Stimulated activated naive CD4-positive, alpha-beta T cell treated with Interleukin-2 at 50 U/mL for 16 hours (primary cell): ENCODE measurements around the gene SPON1.
"Not testable (repeated sequence)": the region's sequence is repeated elsewhere in the genome, so short reads cannot be mapped to it uniquely, and the experiment has no call there.

Experiments
- DNase-seq: peaks from one replicate; lab custom pipeline; 2025; lab: John Stamatoyannopoulos, UW

The SPON1 gene

GRCh38 chr11:14248580-14248981 is 286.1 kb downstream of the SPON1 start:
- no peak for DNase-seq

- peak; percentile 61 for DNase-seq
These were observed 286.8 kb downstream of the SPON1 start for GRCh38 chr11:14249121-14249963.

- no peak for DNase-seq
These were observed 289.2 kb downstream of the SPON1 start for GRCh38 chr11:14251754-14252153.

DNA sequence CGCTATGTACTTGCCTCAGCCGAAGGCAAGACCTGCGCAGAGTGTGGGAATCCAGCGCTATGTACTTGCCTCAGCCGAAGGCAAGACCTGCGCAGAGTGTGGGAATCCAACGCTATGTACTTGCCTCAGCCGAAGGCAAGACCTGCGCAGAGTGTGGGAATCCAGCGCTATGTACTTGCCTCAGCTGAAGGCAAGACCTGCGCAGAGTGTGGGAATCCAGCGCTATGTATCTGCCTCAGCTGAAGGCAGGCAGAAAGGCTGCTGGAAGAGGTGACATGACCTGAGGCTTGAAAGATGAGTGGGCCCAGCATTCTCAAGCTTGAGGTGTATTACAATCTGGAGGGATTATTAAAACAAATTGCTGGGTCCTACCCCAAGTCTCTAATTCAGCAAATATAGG is 290.0 kb downstream of the SPON1 start:
- DNase-seq = not testable (repeated sequence)

DNA sequence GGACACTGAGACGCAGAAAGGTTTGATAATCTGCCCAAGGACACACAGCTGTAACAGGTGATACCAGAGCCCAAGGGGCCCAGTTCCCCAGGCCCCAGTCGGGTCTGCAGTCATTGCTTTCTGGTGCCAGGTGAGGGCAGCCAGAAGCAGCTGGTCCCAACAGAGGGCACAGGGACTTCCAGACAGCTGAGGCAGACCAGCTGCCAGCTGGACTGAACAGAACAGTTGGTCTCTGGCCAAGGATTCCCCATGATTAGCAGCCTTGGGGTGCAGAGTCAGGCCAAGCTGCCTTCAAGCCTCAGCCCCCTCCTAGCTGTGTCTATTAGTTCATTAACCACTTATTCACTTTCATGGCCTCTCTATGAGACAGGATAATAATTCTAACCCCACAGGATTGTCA is 290.9 kb downstream of the SPON1 start:
- no peak for DNase-seq

GRCh38 chr11:14253840-14254239 is 291.3 kb downstream of the SPON1 start:
- no peak for DNase-seq

DNA sequence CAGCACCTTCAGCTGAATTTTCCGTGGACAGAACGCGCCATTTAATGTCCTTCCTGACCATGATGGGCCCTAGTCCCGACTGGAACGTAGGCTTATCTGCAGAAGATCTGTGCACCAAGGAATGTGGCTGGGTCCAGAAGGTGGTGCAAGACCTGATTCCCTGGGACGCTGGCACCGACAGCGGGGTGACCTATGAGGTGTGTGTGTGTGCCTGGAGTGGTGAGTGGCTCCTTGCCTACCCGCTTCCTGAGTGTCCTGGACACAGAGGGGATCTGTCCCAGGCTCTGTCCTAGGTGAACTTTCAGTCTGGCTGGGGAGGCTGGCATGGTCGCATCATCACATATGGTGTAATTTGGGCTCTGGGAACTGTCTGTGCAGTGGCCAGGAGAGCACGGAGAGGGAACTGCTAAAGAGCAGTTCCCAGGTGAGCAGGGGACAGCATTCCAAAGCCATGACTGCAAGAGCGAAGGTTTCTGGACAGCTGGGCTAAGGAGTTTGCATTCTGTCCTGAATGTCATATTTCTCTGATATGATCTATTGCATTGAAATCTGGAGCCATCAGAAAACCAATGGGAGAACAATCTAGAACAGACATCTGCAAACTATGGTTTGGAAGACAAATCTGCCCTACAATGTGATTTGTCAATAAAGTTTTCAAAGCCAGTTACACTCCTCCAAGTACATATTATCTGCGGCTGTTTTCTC is 292.2 kb downstream of the SPON1 start:
- no peak for DNase-seq

- DNase-seq = no peak
These were observed 292.7 kb downstream of the SPON1 start for GRCh38 chr11:14255238-14255534.

- DNase-seq = no peak
These were observed 295.9 kb downstream of the SPON1 start for GRCh38 chr11:14258221-14258935.

- no peak for DNase-seq
These were observed 296.8 kb downstream of the SPON1 start for GRCh38 chr11:14259186-14259784.

DNA sequence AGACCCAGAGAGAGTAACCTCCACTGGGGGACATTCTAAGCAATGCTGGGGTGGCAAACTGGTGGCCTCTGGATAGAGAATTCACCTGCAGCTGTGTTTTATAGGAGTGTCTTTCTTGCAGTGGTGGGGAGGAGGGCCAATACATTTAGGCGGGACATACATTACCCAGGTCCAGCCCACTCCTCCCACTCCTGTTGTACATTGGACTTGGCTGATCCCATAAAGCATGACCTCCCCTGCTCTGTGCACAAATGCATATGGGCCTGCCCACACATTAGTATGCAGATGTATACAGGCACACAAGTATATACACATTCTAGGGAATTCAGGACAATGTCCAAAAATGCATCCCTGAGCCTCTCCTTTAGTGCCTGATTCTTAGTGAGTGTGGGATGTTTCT is 297.4 kb downstream of the SPON1 start:
- DNase-seq = no peak

GRCh38 chr11:14261066-14261465 is 298.5 kb downstream of the SPON1 start:
- no peak for DNase-seq

GRCh38 chr11:14262271-14262846 is 299.8 kb downstream of the SPON1 start:
- DNase-seq = no peak

DNA sequence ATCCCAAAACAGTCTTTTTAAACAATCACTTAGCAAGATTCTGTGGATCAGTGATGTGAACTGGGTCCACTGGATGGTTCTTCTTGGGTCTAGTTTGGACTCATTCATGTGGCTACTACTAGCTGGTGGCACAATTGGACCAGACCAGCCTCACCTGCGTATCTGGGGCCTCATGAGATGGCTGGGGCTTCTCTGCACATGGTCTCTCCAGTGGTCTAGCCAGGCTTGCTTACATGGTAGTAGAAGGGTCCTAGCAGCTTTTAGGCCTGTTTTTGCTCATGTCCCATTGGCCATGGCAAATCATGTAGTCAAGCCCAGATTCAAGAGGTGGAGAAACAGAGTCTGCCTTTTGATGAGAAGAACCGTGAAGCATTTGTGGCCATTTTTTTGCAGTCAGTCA is 302.4 kb downstream of the SPON1 start:
- DNase-seq = no peak

DNA sequence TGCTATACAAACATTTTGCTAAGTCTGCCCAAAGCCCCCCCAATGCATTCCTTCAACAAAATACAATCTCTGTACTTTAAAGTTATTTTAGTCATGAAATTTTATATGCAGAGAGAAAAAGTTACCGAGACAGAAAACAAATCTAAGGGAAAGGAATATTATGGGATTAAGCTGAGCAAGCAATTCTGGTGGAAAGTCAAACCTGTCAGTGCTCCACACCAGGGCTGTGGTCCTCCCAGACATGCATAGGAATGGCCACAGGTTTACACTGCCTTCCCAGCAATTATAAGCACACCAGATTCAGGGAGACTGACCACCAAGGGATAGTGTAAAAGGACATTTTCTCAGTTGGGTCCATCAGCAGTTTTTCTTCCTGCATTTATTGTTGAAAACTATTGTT is 304.1 kb downstream of the SPON1 start:
- DNase-seq = no peak

DNA sequence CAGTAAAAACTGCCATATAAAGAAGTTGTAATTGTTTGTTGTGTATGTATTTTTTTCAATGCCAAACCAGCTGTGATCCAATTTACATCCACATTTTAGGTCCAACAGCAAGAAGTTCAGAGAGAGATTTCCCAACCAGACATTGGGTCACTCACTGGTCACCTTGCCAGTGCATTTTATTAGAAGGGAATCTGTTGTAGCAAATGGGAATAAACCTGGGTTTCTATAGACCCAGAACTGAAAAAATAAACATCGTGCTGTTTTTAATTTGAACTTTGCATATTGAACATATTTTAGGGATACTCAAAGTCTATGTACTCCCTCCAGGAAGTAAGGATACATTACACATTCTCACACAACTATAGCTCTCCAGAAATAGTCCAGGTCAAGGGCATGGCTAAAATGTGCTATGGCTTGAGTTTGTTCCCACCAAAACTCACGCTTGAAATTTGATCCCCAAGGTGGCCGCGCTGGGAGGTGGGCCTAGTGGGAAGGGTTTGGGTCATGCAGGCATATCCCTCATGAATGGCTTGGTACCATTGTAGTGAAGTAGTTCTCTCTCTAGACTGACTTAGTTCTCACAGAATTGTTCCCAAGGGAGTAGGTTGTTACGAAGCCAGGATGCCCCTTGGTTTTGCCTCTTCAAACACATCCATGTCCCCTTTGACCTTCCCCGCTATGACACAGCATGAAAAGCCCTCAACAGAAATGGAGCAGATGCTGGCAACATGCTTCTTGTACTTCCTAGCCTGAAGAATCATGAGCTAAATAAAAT is 305.5 kb downstream of the SPON1 start:
- no peak for DNase-seq

- DNase-seq = no peak
These were observed 307.4 kb downstream of the SPON1 start for GRCh38 chr11:14269692-14270573.

- DNase-seq = no peak
These were observed 308.4 kb downstream of the SPON1 start for GRCh38 chr11:14270690-14271542.

GRCh38 chr11:14273895-14274294 is 311.4 kb downstream of the SPON1 start:
- no peak for DNase-seq
